Adrenal gland (tissue), 5 donors: ENCODE results near the gene RAB41.

Experiments
- POLR2A ChIP-seq, 2 donors: fragments of 450-650 bp; IDR thresholded peaks; one replicate each; pipeline ENCODE4 v1.6.1; 2017; ENCODE audit warnings: antibody characterized with exemption in 2 of 2, mild to moderate bottlenecking in 2 of 2, moderate library complexity in 1 of 2
- TF ChIP-seq, protein P1 (sequence below), 6 experiments: fragments of 450-650 bp in 4 of 6; fragments of 200-600 bp in 2 of 6; sonication (generic) in 1 of 6; IDR thresholded peaks; 1 replicate in 5 of 6; 2 replicates in 1 of 6; pipeline versions ENCODE4 v1.5.1 to v1.8.0; 2016 to 2021; ENCODE audit warnings: antibody characterized with exemption in 6 of 6, mild to moderate bottlenecking in 2 of 6, moderate library complexity in 1 of 6
- donor health status: DM: no; HTN: no; CAD: no.

DNA sequence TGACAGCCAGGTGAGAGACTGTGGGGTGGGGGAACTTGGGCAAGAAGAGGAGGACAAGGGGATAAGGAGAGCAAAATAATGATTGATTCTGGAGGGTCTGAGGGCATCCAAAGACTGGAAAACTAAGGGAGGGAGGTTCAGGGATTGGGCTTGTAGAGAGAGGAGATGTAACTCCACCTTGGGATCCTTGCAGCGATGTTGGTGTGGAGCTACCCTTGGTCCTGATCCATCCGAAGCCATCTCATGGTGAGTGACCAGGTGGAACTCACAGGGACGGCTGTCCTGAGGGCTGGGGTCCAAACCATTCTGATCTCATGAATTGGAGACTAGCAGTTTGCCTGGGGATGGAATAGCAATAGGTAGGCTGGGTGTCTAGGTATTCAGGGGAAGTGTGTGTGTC lies 1.4 kb upstream of the RAB41 start:
- TF ChIP-seq, protein P1, sequence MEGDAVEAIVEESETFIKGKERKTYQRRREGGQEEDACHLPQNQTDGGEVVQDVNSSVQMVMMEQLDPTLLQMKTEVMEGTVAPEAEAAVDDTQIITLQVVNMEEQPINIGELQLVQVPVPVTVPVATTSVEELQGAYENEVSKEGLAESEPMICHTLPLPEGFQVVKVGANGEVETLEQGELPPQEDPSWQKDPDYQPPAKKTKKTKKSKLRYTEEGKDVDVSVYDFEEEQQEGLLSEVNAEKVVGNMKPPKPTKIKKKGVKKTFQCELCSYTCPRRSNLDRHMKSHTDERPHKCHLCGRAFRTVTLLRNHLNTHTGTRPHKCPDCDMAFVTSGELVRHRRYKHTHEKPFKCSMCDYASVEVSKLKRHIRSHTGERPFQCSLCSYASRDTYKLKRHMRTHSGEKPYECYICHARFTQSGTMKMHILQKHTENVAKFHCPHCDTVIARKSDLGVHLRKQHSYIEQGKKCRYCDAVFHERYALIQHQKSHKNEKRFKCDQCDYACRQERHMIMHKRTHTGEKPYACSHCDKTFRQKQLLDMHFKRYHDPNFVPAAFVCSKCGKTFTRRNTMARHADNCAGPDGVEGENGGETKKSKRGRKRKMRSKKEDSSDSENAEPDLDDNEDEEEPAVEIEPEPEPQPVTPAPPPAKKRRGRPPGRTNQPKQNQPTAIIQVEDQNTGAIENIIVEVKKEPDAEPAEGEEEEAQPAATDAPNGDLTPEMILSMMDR (IDR thresholded peaks at IDR 0.05) = no peak
- no peak for TF ChIP-seq POLR2A (IDR thresholded peaks at IDR 0.05)
